GM18861 (cell line): ENCODE measurements around the gene LTBP4.

Source experiments
- ATAC-seq: cut with Tn5 transposase; IDR thresholded peaks from one replicate; pipeline ENCODE4 v1.9.1; 2021; ENCODE audit not compliant: unreplicated experiment

LTBP4 gene

DNA sequence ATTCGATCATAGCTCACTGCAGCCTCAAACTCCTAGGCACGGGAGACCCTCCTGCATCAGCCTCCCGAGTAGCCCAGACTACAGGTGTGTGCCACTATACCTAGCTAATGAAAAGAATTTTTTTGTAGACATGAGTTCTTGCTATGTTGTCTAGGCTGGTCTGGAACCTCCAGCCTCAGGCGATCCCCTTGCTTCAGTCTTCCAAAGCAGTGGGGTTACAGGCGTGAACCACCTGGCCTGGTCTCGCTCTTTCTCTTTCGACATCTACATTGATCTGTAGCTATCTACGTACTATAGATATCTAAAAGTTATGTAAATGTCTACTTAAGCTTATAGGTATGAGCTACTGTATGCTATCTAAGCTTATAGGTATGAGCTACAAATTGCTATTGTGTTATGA is 56.9 kb downstream of the LTBP4 start:
- no peak for ATAC-seq

DNA sequence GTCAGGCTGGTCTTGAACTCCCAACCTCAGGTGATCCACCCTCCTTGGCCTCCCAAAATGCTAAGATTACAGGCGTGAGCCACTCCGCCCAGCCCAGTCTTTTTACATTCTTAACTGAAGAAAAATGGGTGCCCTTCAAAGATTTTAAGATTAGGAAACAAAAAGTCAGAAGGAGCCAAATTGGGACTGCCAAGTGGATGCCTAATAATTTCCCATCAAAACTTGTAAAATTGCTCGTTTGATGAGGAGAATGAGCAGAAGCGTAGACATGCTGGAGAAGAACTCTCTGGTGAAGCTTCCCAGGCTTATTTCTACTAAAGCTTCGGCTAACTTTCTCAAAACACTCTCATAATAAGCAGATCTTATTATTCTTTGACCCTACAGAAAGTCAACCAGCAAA is 57.9 kb downstream of the LTBP4 start:
- no peak for ATAC-seq

DNA sequence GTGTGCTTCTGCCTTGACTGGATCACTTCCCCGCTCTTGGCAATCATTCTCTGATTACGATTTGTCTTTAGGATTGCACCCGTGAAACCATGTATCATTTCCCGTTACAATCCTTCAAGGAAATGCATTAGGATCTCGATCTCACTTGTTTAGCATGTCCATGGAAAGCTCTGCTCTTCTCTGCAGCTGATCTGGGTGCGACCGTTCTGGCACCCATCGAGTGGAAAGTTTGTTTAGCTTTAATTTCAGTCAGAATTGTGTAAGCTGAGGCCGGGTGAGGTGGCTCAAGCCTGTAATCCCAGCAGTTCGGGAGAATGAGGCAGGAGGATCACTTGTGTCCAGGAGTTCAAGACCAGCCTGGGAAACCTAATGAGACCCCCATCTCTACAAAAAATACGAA is 58.4 kb downstream of the LTBP4 start:
- no peak for ATAC-seq

DNA sequence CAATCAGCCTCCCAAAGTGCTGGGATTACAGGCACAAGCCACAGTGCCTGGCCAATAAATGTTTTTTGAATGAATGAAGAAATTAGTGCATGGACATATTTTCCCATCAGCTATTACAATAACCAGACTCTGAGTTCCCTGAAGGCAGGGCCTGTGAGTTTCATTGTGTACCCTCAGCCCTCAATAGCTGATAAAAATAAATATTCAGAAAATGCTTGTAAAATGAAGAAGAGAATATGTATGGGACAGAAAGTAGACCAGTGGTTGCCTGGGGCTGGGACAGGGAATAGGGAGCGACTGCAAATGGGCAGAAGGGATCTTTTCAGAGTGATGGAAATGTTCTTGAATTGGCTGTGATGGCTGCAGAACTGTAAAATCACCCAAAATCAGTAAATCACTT is 60.4 kb downstream of the LTBP4 start:
- no peak for ATAC-seq

DNA sequence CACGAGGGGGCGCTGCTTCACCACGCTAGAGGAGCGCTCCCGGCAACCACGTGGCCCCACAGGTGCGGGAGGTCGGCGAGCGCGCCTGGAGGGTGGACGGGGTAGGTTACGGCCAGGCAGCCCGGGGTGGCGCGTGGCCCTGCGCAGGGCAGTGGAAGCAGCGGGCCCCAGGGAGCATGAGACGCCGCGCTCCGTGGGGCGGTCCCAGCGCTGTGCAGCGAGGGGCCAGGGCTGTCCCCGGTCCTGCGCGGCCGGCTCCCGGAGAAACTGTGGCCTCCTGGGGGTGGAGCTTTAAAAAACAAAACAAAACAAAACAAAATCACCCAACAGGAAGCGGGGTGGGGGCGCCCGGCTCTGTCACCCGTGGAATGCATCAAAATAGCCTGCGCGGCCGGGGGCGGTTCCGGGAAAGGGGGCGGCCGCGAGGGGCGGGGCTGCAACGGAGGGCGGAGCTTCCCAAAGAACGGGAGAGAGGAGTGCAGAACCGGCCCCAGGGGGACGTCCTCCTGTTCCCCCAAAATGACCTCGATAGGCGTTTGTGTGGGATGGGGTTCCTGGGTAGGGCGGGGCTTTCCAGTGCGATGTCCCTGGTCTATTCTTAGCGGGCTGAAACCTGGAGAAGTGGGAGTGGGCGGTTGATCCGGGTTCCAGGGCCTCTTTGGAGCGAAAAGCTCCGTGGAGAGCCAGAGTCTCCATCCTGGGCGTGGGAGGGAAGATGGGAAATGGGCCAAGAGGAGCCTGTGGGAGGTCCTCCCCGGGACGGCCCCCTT is 61.9 kb downstream of the LTBP4 start:
- ATAC-seq = peak; percentile 68

DNA sequence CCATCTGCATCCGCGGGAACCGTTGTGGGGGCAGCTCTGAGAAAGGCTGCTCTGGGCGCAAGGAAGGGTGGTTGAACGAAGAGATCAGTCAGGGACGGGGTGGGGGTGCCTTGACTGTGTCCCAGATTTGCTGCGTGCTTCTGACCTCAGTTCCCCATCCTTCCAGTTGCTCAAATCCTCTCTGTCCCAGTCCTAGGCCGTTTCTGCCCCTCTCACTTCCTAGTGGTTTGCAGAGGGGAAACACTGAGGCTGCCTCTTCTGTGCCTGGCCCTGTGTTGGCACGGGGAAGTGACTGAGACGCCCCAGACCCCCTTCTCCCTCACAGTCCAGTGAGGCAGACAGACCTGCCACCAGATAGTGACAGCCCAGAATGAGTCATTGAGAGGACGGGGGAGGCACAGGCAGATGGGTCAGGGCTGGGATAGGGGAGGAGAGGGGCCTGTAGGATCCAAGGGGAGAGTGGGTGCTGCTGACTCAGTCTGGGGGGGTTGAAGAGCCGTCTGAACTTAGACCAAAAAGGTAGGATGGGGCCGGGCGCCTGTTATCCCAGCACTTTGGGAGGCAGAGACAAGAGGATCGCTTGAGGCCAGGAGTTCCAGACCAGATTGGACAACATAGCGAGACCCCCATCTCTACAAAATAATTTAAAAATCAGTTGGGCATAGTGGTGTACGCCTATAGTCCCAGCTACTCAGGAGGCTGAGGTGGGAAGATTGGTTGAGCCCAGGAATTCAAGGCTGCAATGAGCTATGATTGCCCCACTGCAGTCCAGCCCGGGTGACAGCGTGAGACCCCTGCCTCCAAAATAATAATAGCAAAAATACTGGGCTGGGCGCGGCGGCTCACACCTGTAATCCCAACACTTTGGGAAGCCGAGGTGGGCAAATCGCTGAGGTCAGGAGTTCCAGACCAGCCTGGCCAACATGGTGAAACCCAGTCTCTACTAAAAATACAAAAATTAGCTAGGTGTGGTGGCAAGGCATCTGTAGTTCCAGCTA is 62.8 kb downstream of the LTBP4 start:
- no peak for ATAC-seq

DNA sequence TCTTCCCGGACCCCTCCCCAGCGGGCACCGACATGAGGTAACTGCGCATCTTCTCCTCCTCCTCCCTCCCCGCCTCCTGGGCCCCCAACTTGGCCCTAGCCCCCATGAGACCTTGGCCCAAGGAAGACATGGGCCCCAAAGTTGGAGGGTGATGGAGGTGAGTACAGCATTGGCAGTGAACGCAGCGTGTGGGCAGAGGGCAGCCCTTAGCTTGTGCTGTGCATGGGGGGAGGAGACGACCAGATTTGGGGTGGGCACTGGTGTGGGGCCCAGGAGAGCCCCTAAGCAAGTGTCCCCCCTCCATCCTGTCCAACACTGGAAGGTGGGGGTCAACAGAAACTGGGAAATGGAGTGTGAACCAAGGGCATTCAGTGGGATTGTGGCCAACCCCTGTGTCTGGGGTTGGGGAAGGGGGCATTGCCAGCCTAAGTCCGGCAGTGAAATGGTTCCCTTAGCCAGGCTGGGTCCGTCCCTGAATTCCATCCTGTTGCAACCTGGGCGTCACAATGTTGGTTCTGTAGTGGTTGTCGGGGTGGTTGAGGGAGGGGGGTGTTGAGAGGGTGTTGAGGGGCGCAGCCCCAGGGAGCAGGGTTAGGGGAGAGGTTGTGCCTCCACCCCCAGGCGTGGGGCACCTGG is 65.8 kb downstream of the LTBP4 start:
- ATAC-seq = no peak

DNA sequence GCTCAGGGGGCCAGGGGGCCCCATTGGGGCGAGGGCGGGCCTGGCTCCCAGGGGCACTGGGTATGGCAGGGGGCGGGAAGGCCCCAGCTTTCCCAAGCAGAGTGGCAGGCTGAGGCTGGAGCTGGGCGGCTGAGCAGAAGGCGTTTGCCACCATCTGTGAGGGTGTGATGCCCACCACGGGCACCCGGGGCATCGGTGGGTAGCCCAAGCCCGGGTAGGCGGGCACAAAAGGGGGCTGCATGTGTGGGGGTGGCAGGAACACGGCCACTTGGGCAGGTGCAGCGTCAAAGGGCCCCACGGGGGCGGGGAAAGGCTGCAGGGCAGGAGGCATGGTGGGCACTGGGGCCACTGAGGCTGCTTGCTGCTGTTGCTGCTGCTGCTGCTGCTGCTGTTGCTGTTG is 66.4 kb downstream of the LTBP4 start:
- ATAC-seq = no peak

DNA sequence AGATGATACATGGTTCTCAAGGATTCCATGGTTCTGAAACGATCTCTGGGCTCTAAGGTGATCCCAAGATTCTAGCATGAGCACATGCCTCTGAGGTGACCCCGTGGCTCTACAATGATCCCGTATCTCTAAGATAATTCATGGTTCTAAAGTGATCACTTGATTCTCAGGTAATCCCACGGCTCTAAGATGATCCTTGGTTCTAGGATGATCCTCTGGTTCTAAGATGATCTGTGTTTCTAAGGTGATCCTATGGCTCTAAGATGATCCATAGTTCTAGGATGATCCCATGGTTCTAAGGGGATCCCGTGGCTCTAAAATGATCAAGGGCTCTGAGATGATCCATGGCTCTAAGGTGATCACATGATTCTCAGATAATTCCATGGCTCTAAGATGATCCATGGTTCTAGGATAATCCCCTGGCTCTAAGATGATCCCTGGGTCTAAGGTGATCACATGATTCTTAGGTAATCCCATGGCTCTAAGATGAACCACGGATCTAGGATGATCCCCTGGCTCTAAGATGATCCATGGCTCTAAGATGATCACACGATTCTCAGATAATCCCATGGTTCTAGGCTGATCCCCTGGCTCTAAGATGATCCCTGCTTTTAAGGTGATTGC is 67.9 kb downstream of the LTBP4 start:
- no peak for ATAC-seq

DNA sequence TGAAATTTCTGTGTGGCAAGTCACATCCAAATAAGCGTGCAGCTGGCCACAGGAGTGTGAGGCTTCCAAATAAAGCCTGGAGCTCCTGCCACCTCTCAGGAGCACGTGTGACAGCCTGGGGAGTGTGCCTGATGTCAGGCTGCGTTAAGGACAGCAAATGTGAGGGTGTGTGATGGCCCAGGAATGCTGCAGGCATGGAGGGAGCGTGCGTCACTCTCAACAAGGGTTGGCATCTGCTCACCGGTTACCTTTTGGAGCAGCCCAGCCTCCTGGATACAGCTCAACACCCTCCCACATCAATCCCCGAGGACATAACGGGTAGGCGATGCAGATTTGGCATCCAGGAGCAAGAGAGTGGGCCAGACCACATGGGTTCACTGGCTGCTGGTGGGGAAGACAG is 70.2 kb downstream of the LTBP4 start:
- ATAC-seq = no peak

DNA sequence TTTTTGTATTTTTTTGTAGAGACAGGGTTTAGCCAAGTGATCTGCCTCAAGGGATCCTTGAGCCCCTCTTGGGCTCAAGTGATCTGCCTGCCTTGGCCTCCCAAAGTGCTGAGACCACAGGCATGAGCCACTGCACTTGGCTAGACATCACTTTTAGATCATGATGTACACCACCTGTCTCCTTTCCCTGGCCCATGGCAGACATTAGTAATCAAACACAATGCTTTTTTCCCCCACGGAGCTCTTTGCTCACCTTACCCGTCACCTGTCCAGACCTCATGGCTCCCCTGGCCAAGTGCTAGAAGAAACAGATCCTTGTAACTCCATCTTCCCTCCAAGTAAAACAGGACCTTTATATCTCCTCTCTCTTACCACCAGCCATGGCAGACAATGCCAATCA is 70.9 kb downstream of the LTBP4 start:
- ATAC-seq = no peak

DNA sequence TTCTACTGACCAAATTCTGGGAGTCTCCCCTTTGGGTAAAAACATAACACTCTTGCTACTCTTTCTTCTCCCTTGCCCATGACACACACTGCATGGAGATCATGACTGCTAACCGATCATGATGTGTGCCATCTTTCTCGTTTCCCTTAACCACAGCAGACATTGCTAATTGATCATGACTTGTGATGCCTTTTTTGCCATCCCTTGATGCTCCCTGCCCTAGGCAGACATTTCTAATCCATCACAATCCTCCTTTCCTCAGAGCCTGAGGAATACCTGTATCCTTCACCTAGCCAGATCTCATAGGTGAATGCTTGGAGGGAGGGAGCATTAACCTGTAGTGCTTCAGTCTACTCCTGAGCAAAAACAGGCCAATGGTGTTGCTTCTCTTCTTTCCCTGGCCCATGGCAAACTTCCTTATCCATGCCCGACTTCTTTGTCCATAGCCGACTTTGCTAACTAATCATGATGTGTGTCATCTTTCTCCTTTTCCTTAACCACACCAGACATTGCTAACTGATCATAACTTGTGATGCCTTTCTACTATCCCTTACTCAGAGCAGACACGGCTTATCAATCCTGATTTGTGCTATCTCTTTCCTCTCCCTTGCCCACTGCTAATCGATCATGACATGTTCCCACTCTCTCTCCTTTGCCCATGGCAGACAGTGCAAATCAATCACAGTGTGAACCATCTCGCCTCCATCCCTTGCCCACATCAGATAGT is 71.6 kb downstream of the LTBP4 start:
- no peak for ATAC-seq

DNA sequence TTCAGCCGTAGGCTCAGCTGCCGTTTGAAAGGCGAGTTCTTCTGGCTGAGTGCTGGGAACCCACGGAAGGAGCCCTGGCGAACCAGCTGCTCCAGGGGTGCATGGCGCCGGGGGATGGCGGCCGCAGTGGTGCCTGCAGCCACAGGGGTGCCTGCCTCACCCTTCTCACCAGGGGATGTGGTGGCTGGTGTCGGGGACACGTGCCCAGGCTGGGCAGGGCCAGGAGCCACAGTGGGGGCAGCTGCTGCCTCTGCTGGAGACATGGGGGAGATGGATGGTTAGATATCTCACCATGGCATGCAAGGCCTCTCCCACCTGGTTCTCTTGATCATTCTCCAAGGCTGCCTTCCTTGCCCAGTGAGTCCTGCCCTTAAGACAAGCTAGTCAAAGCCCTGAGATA is 72.2 kb downstream of the LTBP4 start:
- ATAC-seq = no peak

DNA sequence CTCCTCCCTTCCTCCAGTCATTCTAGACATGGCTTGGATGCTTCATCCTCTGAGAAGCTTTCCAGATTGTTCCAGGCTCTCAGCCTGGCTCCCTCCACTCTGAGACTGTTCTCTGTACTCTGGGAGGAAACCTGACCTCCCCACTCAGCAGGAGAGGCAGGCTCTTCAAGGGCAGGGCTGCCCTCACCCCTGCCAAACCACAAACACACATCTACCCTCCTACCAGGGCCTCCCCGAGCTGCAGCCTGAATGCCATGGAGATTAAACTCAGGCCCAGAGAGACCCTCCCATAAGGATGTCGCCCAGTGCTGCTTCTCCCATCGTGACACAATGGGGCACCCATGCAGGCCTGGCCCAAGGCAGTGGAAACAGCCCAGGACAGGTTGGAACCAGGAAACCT is 73.1 kb downstream of the LTBP4 start:
- no peak for ATAC-seq

DNA sequence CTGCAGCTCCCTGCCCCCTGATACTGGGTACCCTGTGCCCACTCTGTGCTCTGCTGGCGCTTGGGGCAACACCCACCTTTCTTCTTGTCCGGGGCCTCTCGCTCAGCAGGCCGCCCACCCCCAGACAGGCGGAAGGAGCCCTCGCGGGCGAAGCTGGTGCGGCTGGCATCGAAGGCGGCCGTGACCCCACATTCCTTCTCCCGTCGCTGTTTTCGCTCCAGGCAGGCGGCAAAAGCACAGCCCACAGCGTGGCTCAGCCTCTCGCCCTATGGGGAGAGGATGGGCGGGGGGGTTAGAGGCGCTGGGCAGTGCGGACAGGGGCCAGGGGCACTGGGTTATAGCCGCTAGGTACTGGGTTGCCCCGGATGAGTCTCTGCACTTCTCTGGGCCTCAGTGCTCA is 76.0 kb downstream of the LTBP4 start:
- ATAC-seq = no peak
